Mucosa of descending colon (tissue), 3 donors: ENCODE measurements around the gene ADAMTS2. TPM values are rescaled to one million over a fixed set of nuclear protein-coding genes. Genes with fewer than 3 reads are reported as not detected.

Experiments used
- ATAC-seq: fragments of 200-7000 bp; cut with Tn5 transposase; one replicate; pipeline ENCODE4 v1.9.1; 2020; ENCODE audit warnings: mild to moderate bottlenecking, moderate library complexity
- DNase-seq, 3 donors: peaks; one replicate each; pipeline ENCODE4 v3.0.0-alpha.2; 2020
- H3K36me3 ChIP-seq: fragments of 200-600 bp; one replicate; pipeline ENCODE4 v1.8.0; 2021; ENCODE audit warnings: low read depth, mild to moderate bottlenecking
- H3K4me1 ChIP-seq: fragments of 200-600 bp; one replicate; pipeline ENCODE4 v1.8.0; 2021; ENCODE audit warnings: low read depth, mild to moderate bottlenecking
- H3K4me3 ChIP-seq: fragments of 200-600 bp; one replicate; pipeline ENCODE4 v1.8.0; 2021; ENCODE audit warnings: mild to moderate bottlenecking
- H3K9me3 ChIP-seq: fragments of 200-600 bp; one replicate; pipeline ENCODE4 v1.8.0; 2021; ENCODE audit warnings: mild to moderate bottlenecking
- CTCF ChIP-seq: fragments of 200-600 bp; IDR thresholded peaks from one replicate; pipeline ENCODE4 v1.8.0; 2022; ENCODE audit warnings: antibody characterized with exemption, mild to moderate bottlenecking
- intact Hi-C, 2 donors: fragments of 100-400 bp; cut with DNase I in 1 of 2; cut with micrococcal nuclease in 1 of 2; formaldehyde crosslinking; loops; one replicate each; pipeline versions ENCODE4 v1.11.0 to v1.11.1; 2022; cut with DNase I, micrococcal nuclease
- total RNA-seq, 3 donors: library from RNA; stranded (reverse); fragmentation: NEBNext Ultra II Directional in 2 of 3; extraction: Animal tissue kit (Norgen Biotek cat#: 25700) in 2 of 3; gene quantifications; one replicate each; pipeline versions ENCODE4 v1.2.1 to v1.2.4, GENCODE V29; 2021 to 2023
- donor health status: DM: no; HTN: no; CAD: no; lungs with moderate emphysema.
- donor health status: DM: no; HTN: no; CAD: no.
- donor health status: DM: no; HTN: yes; CAD: no.

ADAMTS2 gene
- total RNA-seq, 3 donors from 2014 or later, result 1.3 to 9.2 (median 7.3) TPM

- H3K4me3 ChIP-seq, result no peak overlapping the region
- H3K36me3 ChIP-seq, result no peaks in the 10 kb centered on the region
- intact Hi-C loops, result no loop called here
- DNase-seq, result no peak
- no peaks in the 10 kb centered on the region for H3K9me3 ChIP-seq
- no peak for TF ChIP-seq CTCF
- H3K4me1 ChIP-seq, result no peaks in the 10 kb centered on the region
- no peak for ATAC-seq
These were observed 210.8 kb downstream of the ADAMTS2 start for GRCh38 chr5:179134511-179134910.

GRCh38 chr5:179132586-179133355 lies 212.5 kb downstream of the ADAMTS2 start:
- intact Hi-C loops, result no loop called here
- Histone ChIP-seq H3K9me3 (no peaks in the 10 kb centered on the region), H3K4me1 (no peaks in the 10 kb centered on the region), H3K36me3 (no peaks in the 10 kb centered on the region), H3K4me3 (no peak overlapping the region)
- TF ChIP-seq CTCF, result no peak
- ATAC-seq (no peak), DNase-seq (peak in 1 of 3 donors; percentile 18)

- DNase-seq, result peak in 1 of 3 donors; percentile 27
- no peaks in the 10 kb centered on the region for H3K9me3 ChIP-seq
- no peaks in the 10 kb centered on the region for H3K36me3 ChIP-seq
- TF ChIP-seq CTCF, result no peak
- no peak for ATAC-seq
- intact Hi-C loops, result no loop called here
- no peak overlapping the region for H3K4me3 ChIP-seq
- no peaks in the 10 kb centered on the region for H3K4me1 ChIP-seq
These were observed 213.2 kb downstream of the ADAMTS2 start for GRCh38 chr5:179131886-179132585.

GRCh38 chr5:179131321-179131835 lies 213.9 kb downstream of the ADAMTS2 start:
- DNase-seq, result peak in 1 of 3 donors; percentile 15
- no peaks in the 10 kb centered on the region for H3K4me1 ChIP-seq
- H3K4me3 ChIP-seq, result no peak overlapping the region
- H3K9me3 ChIP-seq, result peaks cover 4% of the 10 kb centered on the region
- H3K36me3 ChIP-seq, result no peaks in the 10 kb centered on the region
- no peak for ATAC-seq
- intact Hi-C loops, result no loop called here
- no peak for TF ChIP-seq CTCF

- intact Hi-C loops, result no loop called here
- H3K4me3 ChIP-seq, result no peak overlapping the region
- H3K9me3 ChIP-seq, result peaks cover 7% of the 10 kb centered on the region
- H3K36me3 ChIP-seq, result no peaks in the 10 kb centered on the region
- ATAC-seq (no peak), DNase-seq (peak in 1 of 3 donors; percentile 29)
- TF ChIP-seq CTCF, result no peak
- H3K4me1 ChIP-seq, result no peaks in the 10 kb centered on the region
These were observed 215.1 kb downstream of the ADAMTS2 start for GRCh38 chr5:179130101-179130681.
